Subcutaneous adipose tissue (tissue), 4 donors: ENCODE results near the gene CRYBB1. TPM values are rescaled to one million over a fixed set of nuclear protein-coding genes. Genes with fewer than 3 reads are reported as not detected.

Experiments
- total RNA-seq, 4 donors: library from RNA; depleted of rRNA; stranded (reverse); fragments of >200 nt; gene quantifications; one replicate each; pipeline ENCODE4 v1.1.0, GENCODE V29; 2016
- TF ChIP-seq, protein P1 (sequence below): fragments of 450-650 bp; IDR thresholded peaks from one replicate; pipeline ENCODE4 v1.5.1; 2016; ENCODE audit warnings: low read depth, mild to moderate bottlenecking, control low read depth, antibody characterized with exemption, moderate library complexity

CRYBB1 gene
- total RNA-seq, 4 donors from 2014 or later, result 0.75 to 3.7 (median 1.0) TPM

GRCh38 chr22:26619510-26619909 is 1.7 kb upstream of the CRYBB1 start:
- TF ChIP-seq, protein P1, sequence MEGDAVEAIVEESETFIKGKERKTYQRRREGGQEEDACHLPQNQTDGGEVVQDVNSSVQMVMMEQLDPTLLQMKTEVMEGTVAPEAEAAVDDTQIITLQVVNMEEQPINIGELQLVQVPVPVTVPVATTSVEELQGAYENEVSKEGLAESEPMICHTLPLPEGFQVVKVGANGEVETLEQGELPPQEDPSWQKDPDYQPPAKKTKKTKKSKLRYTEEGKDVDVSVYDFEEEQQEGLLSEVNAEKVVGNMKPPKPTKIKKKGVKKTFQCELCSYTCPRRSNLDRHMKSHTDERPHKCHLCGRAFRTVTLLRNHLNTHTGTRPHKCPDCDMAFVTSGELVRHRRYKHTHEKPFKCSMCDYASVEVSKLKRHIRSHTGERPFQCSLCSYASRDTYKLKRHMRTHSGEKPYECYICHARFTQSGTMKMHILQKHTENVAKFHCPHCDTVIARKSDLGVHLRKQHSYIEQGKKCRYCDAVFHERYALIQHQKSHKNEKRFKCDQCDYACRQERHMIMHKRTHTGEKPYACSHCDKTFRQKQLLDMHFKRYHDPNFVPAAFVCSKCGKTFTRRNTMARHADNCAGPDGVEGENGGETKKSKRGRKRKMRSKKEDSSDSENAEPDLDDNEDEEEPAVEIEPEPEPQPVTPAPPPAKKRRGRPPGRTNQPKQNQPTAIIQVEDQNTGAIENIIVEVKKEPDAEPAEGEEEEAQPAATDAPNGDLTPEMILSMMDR, result no peak

DNA sequence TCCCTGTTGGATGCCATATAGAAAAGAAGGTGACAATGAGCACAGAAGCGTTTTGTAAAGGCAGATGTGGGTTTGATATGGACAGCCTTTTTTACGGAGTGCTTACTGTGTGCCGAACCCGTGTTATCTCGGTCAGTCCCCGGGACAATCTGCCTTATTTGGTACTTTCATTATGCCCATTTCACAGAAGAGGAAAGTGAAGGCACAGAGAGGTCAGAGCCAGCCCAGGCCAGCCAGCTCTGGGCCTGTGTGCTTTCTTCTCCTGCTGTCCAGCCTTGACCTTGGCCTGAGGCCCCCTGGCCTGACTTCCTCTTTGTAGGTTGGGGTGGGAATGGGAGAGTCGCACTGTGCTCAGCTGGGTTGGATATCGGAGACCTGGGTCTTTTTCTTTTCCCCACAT is 628 bp upstream of the CRYBB1 start:
- TF ChIP-seq, protein P1, result no peak

DNA sequence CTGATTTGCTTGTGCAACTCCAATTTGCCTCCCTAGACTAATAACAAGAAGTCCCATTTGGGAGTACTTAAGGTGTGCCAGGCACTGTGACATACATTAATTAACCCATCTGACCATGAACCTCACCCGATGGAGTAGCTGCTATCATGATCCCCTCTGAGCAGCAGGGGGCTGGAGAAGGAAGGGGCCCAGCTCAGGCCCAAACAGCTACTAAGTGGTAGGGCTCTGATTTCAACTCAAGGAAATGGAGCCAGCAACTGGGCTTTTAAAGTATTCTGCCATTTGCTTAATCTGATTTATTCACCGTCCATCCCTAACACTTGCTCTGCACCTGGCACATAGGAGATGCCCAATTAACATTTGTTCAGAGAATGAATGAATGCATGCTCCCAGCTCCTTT is 1.2 kb downstream of the CRYBB1 start:
- TF ChIP-seq, protein P1, result no peak

- TF ChIP-seq, protein P1, result no peak
Measured at GRCh38 chr22:26615830-26616435, 1.9 kb downstream of the CRYBB1 start.

DNA sequence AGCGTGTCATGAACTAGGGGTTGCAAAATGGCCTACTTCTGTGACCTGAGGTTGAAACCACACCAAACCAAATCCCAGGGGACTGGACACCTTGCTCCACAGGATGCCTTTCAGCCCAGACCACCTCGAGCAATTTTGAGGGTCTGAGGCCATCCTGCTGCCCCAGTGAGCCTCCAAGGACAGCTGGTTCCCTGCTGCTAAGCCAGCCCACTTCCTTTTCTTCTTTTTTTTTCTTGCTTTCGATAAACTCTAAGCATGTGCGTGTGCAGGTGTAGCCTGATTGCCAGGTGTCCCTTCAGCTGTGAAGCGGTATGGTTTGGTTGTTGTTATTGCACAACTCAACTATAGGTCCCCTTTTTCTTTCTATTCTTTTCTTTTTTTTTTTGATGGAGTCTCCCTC is 2.7 kb downstream of the CRYBB1 start:
- TF ChIP-seq, protein P1, result no peak

DNA sequence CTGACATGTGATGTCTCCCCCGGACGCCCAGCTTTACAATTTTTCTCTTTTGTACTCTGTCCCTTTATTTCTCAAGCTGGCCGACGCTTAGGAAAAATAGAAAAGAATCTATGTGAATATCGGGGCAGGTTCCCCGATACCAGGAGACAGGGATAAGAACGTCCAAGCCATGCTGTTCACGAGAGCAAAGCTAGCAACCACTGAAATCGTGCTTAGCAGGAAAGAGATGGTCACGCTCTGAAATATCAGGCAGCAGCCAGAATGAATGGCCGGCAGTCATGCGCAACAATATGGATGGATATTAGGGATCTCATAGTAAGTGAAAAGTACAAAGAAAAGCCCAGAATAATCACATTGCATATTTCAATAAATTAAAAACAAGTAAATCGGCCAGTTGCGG is 3.5 kb downstream of the CRYBB1 start:
- TF ChIP-seq, protein P1, result no peak

DNA sequence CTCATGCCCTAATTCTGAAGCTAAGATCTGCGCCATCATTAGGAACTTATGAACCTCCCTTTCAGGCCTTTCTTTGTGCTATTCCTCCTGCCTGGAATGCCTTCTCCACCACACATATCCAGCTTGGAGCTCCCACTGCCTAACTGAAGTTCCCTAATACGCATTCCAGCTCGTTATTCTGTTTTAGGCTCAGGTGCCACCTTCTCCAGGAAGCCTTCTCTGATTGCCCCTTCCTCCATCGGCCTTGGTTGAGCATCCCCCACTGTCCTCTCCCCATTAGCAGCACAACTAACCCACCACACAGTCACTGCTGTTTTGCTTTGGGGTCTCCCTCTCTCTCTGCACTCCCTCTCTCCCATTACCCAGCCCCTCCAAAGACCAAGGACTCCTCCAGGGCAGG is 5.2 kb downstream of the CRYBB1 start:
- TF ChIP-seq, protein P1, result no peak
